Thymus (tissue), 11 donors: Measurements from ENCODE around the gene ADRB1. TPM values are rescaled to one million over a fixed set of nuclear protein-coding genes. Genes with fewer than 3 reads are reported as not detected.
A peak's percentile ranks its signal among the peaks of the same experiment; 100 is the strongest.

Experiments
- DNase-seq, 9 donors: peaks; one replicate each; pipeline ENCODE4 v3.0.0-alpha.2; 2013; ENCODE audit warnings: low spot score in 9 of 9, low read depth in 6 of 9, missing footprints in 1 of 9
- H3K27ac ChIP-seq, 2 donors: one replicate each; pipeline ENCODE4 v1.5.1; 2013; ENCODE audit warnings: control low read depth in 1 of 2, low read depth in 1 of 2, low read length in 1 of 2, mild to moderate bottlenecking in 1 of 2, moderate library complexity in 1 of 2
- H3K27me3 ChIP-seq, 2 donors: one replicate each; pipeline ENCODE4 v1.5.1; 2013; ENCODE audit warnings: low read length in 1 of 2; ENCODE audit not compliant: control insufficient read depth in 2 of 2, insufficient read depth in 1 of 2
- H3K36me3 ChIP-seq, 2 donors: one replicate each; pipeline ENCODE4 v1.5.1; 2013; ENCODE audit warnings: low read length in 1 of 2, mild to moderate bottlenecking in 1 of 2, moderate library complexity in 1 of 2; ENCODE audit not compliant: control insufficient read depth in 2 of 2, insufficient read depth in 2 of 2
- H3K4me1 ChIP-seq, 2 donors: one replicate each; pipeline ENCODE4 v1.5.1; 2013; ENCODE audit warnings: low read length in 2 of 2; ENCODE audit not compliant: control insufficient read depth in 2 of 2, insufficient read depth in 2 of 2
- H3K4me3 ChIP-seq, 2 donors: one replicate each; pipeline ENCODE4 v1.5.1; 2013; ENCODE audit warnings: low read length in 2 of 2, control low read depth in 1 of 2, mild to moderate bottlenecking in 1 of 2
- H3K9me3 ChIP-seq, 2 donors: one replicate each; pipeline ENCODE4 v1.5.1; 2013; ENCODE audit warnings: low read length in 1 of 2, mild to moderate bottlenecking in 1 of 2; ENCODE audit not compliant: control insufficient read depth in 2 of 2, insufficient read depth in 1 of 2
- WGBS: extraction: QIAGEN DNeasy Blood & Tissue Kit; methylation state at CpG from one replicate; pipeline ENCODE4 v1.1.7; 2013; 5-methylcytosine and 5-hydroxymethylcytosine counted together
- polyA plus RNA-seq: library from polyadenylated mRNA; stranded (reverse); fragments of 200-250 nt; gene quantifications from one replicate; pipeline ENCODE4 v1.2.3, GENCODE V29; 2013
- total RNA-seq: library from RNA; stranded (reverse); fragments of 120-200 nt; gene quantifications from one replicate; pipeline ENCODE4 v1.2.4, GENCODE V29; 2013
- donor health status: healthy.

Gene ADRB1
- total and polyA plus RNA-seq, 2 donors, result 0.14 to 0.62 TPM

- H3K27me3 ChIP-seq, result no peaks in the 10 kb centered on the region
- H3K4me3 ChIP-seq, result no peak overlapping the region
- DNase-seq, result peak in 1 of 9 donors; percentile 49
- no peak overlapping the region for H3K27ac ChIP-seq
- H3K9me3 ChIP-seq, result no peaks in the 10 kb centered on the region
- 8% methylated on average over 2 of the region's 2 CpGs for WGBS
- H3K36me3 ChIP-seq, result no peaks in the 10 kb centered on the region
- peaks cover 8 to 16% of the 10 kb centered on the region in 2 donors for H3K4me1 ChIP-seq
These were observed 16.8 kb downstream of the ADRB1 start for GRCh38 chr10:114060456-114060855.

GRCh38 chr10:114061148-114061547 is 17.5 kb downstream of the ADRB1 start:
- H3K27ac ChIP-seq, result no peak overlapping the region
- no peaks in the 10 kb centered on the region for H3K27me3 ChIP-seq
- no peak for DNase-seq
- H3K4me3 ChIP-seq, result no peak overlapping the region
- WGBS, result 57% methylated on average over 6 of the region's 6 CpGs
- H3K36me3 ChIP-seq, result no peaks in the 10 kb centered on the region
- H3K4me1 ChIP-seq, result peaks cover 8 to 16% of the 10 kb centered on the region in 2 donors
- no peaks in the 10 kb centered on the region for H3K9me3 ChIP-seq

- peaks cover 8 to 16% of the 10 kb centered on the region in 2 donors for H3K4me1 ChIP-seq
- WGBS, result 92% methylated on average over 9 of the region's 9 CpGs
- no peaks in the 10 kb centered on the region for H3K9me3 ChIP-seq
- H3K36me3 ChIP-seq, result no peaks in the 10 kb centered on the region
- H3K4me3 ChIP-seq, result no peak overlapping the region
- H3K27me3 ChIP-seq, result no peaks in the 10 kb centered on the region
- H3K27ac ChIP-seq, result no peak overlapping the region
- no peak for DNase-seq
These were observed 18.1 kb downstream of the ADRB1 start for GRCh38 chr10:114061789-114062188.

GRCh38 chr10:114064151-114065048 is 20.7 kb downstream of the ADRB1 start:
- no peaks in the 10 kb centered on the region for H3K9me3 ChIP-seq
- H3K36me3 ChIP-seq, result no peaks in the 10 kb centered on the region
- 91% methylated on average over 6 of the region's 6 CpGs for WGBS
- H3K27ac ChIP-seq, result no peak overlapping the region
- H3K4me3 ChIP-seq, result no peak overlapping the region
- no peaks in the 10 kb centered on the region for H3K27me3 ChIP-seq
- DNase-seq, result no peak
- H3K4me1 ChIP-seq, result peaks cover 11 to 23% of the 10 kb centered on the region in 2 donors

GRCh38 chr10:114065049-114065435 is 21.4 kb downstream of the ADRB1 start:
- Histone ChIP-seq H3K9me3 (no peaks in the 10 kb centered on the region), H3K27ac (no peak overlapping the region), H3K4me1 (peaks cover 11 to 22% of the 10 kb centered on the region in 2 donors), H3K4me3 (no peak overlapping the region), H3K36me3 (no peaks in the 10 kb centered on the region), H3K27me3 (no peaks in the 10 kb centered on the region)
- 95% methylated on average over 3 of the region's 3 CpGs for WGBS
- no peak for DNase-seq

- Histone ChIP-seq H3K36me3 (no peaks in the 10 kb centered on the region), H3K27ac (no peak overlapping the region), H3K4me3 (no peak overlapping the region), H3K9me3 (no peaks in the 10 kb centered on the region), H3K27me3 (no peaks in the 10 kb centered on the region), H3K4me1 (peaks cover 7 to 13% of the 10 kb centered on the region in 2 donors)
- 89% methylated on average over 6 of the region's 6 CpGs for WGBS
- no peak for DNase-seq
These were observed 24.5 kb downstream of the ADRB1 start for GRCh38 chr10:114068054-114068707.

- H3K27me3 ChIP-seq, result no peaks in the 10 kb centered on the region
- DNase-seq, result no peak
- H3K9me3 ChIP-seq, result no peaks in the 10 kb centered on the region
- no peak overlapping the region for H3K4me3 ChIP-seq
- peaks cover 11 to 22% of the 10 kb centered on the region in 2 donors for H3K4me1 ChIP-seq
- no peaks in the 10 kb centered on the region for H3K36me3 ChIP-seq
- WGBS, result 58% methylated on average over 5 of the region's 5 CpGs
- no peak overlapping the region for H3K27ac ChIP-seq
These were observed 27.0 kb downstream of the ADRB1 start for GRCh38 chr10:114070710-114071109.

GRCh38 chr10:114071178-114071577 is 27.5 kb downstream of the ADRB1 start:
- Histone ChIP-seq H3K4me3 (no peak overlapping the region), H3K27ac (no peak overlapping the region), H3K9me3 (no peaks in the 10 kb centered on the region), H3K4me1 (peaks cover 11 to 22% of the 10 kb centered on the region in 2 donors), H3K36me3 (no peaks in the 10 kb centered on the region), H3K27me3 (no peaks in the 10 kb centered on the region)
- WGBS, result 86% methylated on average over 4 of the region's 4 CpGs
- no peak for DNase-seq
